ENCODE results near the gene SULF2. TPM values are rescaled to one million over a fixed set of nuclear protein-coding genes. Genes with fewer than 3 reads are reported as not detected.

SULF2 gene
- polyA plus RNA-seq, 3 donors, result 77.4 to 85.5 (median 81.8) TPM

GRCh38 chr20:47705497-47705856 is 79.8 kb downstream of the SULF2 start:
- no peak for DNase-seq (ENCODE audit: extremely low read depth in 1 of 11, low read depth in 9 of 11, low spot score in 4 of 11)

GRCh38 chr20:47704746-47705496 is 80.4 kb downstream of the SULF2 start:
- no peak for DNase-seq (ENCODE audit: extremely low read depth in 1 of 11, low read depth in 9 of 11, low spot score in 4 of 11)

GRCh38 chr20:47703748-47704147 is 81.5 kb downstream of the SULF2 start:
- no peak for DNase-seq (ENCODE audit: extremely low read depth in 1 of 11, low read depth in 9 of 11, low spot score in 4 of 11)

- DNase-seq (ENCODE audit: extremely low read depth in 1 of 11, low read depth in 9 of 11, low spot score in 4 of 11), result no peak
These were observed 83.7 kb downstream of the SULF2 start for GRCh38 chr20:47701612-47702011.

GRCh38 chr20:47700327-47700726 is 85.0 kb downstream of the SULF2 start:
- DNase-seq (ENCODE audit: extremely low read depth in 1 of 11, low read depth in 9 of 11, low spot score in 4 of 11), result no peak

GRCh38 chr20:47699818-47700217 is 85.5 kb downstream of the SULF2 start:
- no peak for DNase-seq (ENCODE audit: extremely low read depth in 1 of 11, low read depth in 9 of 11, low spot score in 4 of 11)

- no peak for DNase-seq (ENCODE audit: extremely low read depth in 1 of 11, low read depth in 9 of 11, low spot score in 4 of 11)
These were observed 87.1 kb downstream of the SULF2 start for GRCh38 chr20:47698142-47698541.

- no peak for DNase-seq (ENCODE audit: extremely low read depth in 1 of 11, low read depth in 9 of 11, low spot score in 4 of 11)
These were observed 88.4 kb downstream of the SULF2 start for GRCh38 chr20:47696856-47697255.

GRCh38 chr20:47694021-47694818 is 91.1 kb downstream of the SULF2 start:
- DNase-seq (ENCODE audit: extremely low read depth in 1 of 11, low read depth in 9 of 11, low spot score in 4 of 11), result no peak

- DNase-seq (ENCODE audit: extremely low read depth in 1 of 11, low read depth in 9 of 11, low spot score in 4 of 11), result no peak
These were observed 93.7 kb downstream of the SULF2 start for GRCh38 chr20:47691625-47692024.

- DNase-seq (ENCODE audit: extremely low read depth in 1 of 11, low read depth in 9 of 11, low spot score in 4 of 11), result no peak
These were observed 95.5 kb downstream of the SULF2 start for GRCh38 chr20:47689731-47690130.

GRCh38 chr20:47688385-47689381 is 96.6 kb downstream of the SULF2 start:
- DNase-seq (ENCODE audit: extremely low read depth in 1 of 11, low read depth in 9 of 11, low spot score in 4 of 11), result no peak

- no peak for DNase-seq (ENCODE audit: extremely low read depth in 1 of 11, low read depth in 9 of 11, low spot score in 4 of 11)
These were observed 97.9 kb downstream of the SULF2 start for GRCh38 chr20:47687095-47687987.

- DNase-seq (ENCODE audit: extremely low read depth in 1 of 11, low read depth in 9 of 11, low spot score in 4 of 11), result peak in 5 of 11 donors; percentile 34 to 63 (median 45)
These were observed 98.7 kb downstream of the SULF2 start for GRCh38 chr20:47686545-47686944.

GRCh38 chr20:47684306-47685080 is 100.8 kb downstream of the SULF2 start:
- DNase-seq (ENCODE audit: extremely low read depth in 1 of 11, low read depth in 9 of 11, low spot score in 4 of 11), result no peak

GRCh38 chr20:47682916-47683315 is 102.4 kb downstream of the SULF2 start:
- DNase-seq (ENCODE audit: extremely low read depth in 1 of 11, low read depth in 9 of 11, low spot score in 4 of 11), result no peak

- peak in 6 of 11 donors; percentile 25 to 53 (median 38) for DNase-seq (ENCODE audit: extremely low read depth in 1 of 11, low read depth in 9 of 11, low spot score in 4 of 11)
These were observed 103.1 kb downstream of the SULF2 start for GRCh38 chr20:47682028-47682783.
